Stimulated activated CD4-positive, alpha-beta T cell treated with anti-CD3 and anti-CD28 coated beads, Interleukin-12 subunit alpha, Interleukin-12 subunit beta, amount 100 ng/mL, for 4 hours (primary cell): ENCODE data around the gene CYP2S1.
"Not testable (repeated sequence)": the region's sequence is repeated elsewhere in the genome, so short reads cannot be mapped to it uniquely, and the experiment has no call there.

Experiments
- DNase-seq: peaks from one replicate; pipeline ENCODE4 v3.0.0-alpha.2; 2020

CYP2S1 gene

GRCh38 chr19:41192574-41193429 lies at the start of gene CYP2S1:
Gene CYP2S1, plus strand, starts transcription at chr19:41193219. Its CDS starts 46 bp downstream, at chr19:41193265.
- peak; percentile 12 for DNase-seq

- DNase-seq, result peak; percentile 86
Observed at GRCh38 chr19:41144403-41144802, 48.6 kb upstream of the CYP2S1 start.

- DNase-seq, result no peak
Observed at GRCh38 chr19:41149831-41150230, 43.2 kb upstream of the CYP2S1 start.

GRCh38 chr19:41150986-41151385 lies 42.0 kb upstream of the CYP2S1 start:
- not testable (repeated sequence) for DNase-seq

GRCh38 chr19:41154060-41154459 lies 39.0 kb upstream of the CYP2S1 start:
- DNase-seq, result no peak

GRCh38 chr19:41156207-41156606 lies 36.8 kb upstream of the CYP2S1 start:
- DNase-seq, result no peak

- DNase-seq, result no peak
Observed at GRCh38 chr19:41159881-41160280, 33.1 kb upstream of the CYP2S1 start.

GRCh38 chr19:41161903-41162302 lies 31.1 kb upstream of the CYP2S1 start:
- DNase-seq, result no peak

GRCh38 chr19:41166944-41167804 lies 25.8 kb upstream of the CYP2S1 start:
- no peak for DNase-seq

GRCh38 chr19:41172297-41173164 lies 20.5 kb upstream of the CYP2S1 start:
- no peak for DNase-seq

GRCh38 chr19:41174297-41174928 lies 18.6 kb upstream of the CYP2S1 start:
- DNase-seq, result no peak

GRCh38 chr19:41175801-41176777 lies 16.9 kb upstream of the CYP2S1 start:
- peak; percentile 22 for DNase-seq

GRCh38 chr19:41180173-41180572 lies 12.8 kb upstream of the CYP2S1 start:
- DNase-seq, result not testable (repeated sequence)

- DNase-seq, result no peak
Observed at GRCh38 chr19:41186971-41187883, 5.8 kb upstream of the CYP2S1 start.

GRCh38 chr19:41187884-41188279 lies 5.1 kb upstream of the CYP2S1 start:
- no peak for DNase-seq

- DNase-seq, result no peak
Observed at GRCh38 chr19:41189425-41190065, 3.5 kb upstream of the CYP2S1 start.

- no peak for DNase-seq
Observed at GRCh38 chr19:41193430-41194156, 574 bp downstream of the CYP2S1 start.

GRCh38 chr19:41194157-41194552 lies 1.1 kb downstream of the CYP2S1 start:
- no peak for DNase-seq
